Neural progenitor cell (in vitro differentiated cells): ENCODE measurements around the gene FGFR2.

ENCODE experiments used
- CTCF ChIP-seq: fragments of 200-600 bp; sonication (generic); IDR thresholded peaks from 2 replicates; pipeline ENCODE4 v1.5.1; 2017; ENCODE audit warnings: antibody characterized with exemption, mild to moderate bottlenecking
- EZH2 ChIP-seq: fragments of 200-600 bp; sonication (generic); IDR thresholded peaks from 2 replicates; pipeline ENCODE4 v1.6.1; 2017; ENCODE audit warnings: antibody characterized with exemption, mild to moderate bottlenecking, moderate library complexity

DNA sequence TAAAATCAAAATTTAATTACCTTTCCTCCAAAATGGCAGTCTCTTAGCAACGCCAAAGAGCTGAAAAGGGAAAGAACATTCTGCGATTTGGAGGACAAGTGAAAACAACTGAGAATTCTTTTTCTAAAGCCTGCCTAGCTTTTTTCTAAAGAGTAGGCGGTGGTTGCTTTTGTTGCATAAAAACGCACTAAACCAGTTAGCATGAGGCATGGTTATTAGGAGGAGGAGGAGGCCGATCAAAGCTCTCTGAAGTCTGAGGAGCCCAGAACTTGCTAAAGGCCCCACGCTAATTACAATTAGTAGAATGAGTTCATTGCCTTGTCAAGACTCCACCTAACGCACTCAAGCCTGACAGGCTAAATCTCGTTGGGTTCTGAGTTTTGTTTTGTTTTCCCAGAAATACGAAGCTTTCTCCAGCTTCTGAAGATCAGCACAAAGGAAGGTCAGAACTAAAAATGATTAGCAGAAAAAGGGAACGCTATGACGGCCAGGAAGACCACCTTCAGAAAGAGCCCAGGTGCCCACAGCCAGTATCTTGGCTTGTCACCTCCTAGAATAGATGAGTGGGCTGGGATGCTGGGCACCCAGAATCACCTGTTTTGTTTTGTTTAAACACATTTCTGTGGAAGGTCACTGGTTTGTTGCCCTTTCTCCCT lies 72.0 kb downstream of the FGFR2 start:
- TF ChIP-seq CTCF = no peak
- no peak for TF ChIP-seq EZH2
